CD4-positive, alpha-beta T cell treated with Interleukin-21 for 1 hour (primary cell): Measurements from ENCODE around the gene KLC3.
"Not testable (repeated sequence)": the region's sequence is repeated elsewhere in the genome, so short reads cannot be mapped to it uniquely, and the experiment has no call there.

ENCODE experiments used
- DNase-seq: peaks from one replicate; pipeline ENCODE4 v3.0.0-alpha.2; 2020

KLC3 gene

GRCh38 chr19:45340232-45340898 lies at the start of gene KLC3:
KLC3 (plus strand) TSS chr19:45340750; CDS start chr19:45345542, 4,792 bp downstream.
- peak; percentile 35 for DNase-seq

- DNase-seq = no peak
These were observed 48.7 kb upstream of the KLC3 start for GRCh38 chr19:45291834-45292233.

- no peak for DNase-seq
These were observed 46.9 kb upstream of the KLC3 start for GRCh38 chr19:45293682-45294081.

- no peak for DNase-seq
These were observed 46.1 kb upstream of the KLC3 start for GRCh38 chr19:45294291-45295029.

- no peak for DNase-seq
These were observed 44.7 kb upstream of the KLC3 start for GRCh38 chr19:45295873-45296272.

GRCh38 chr19:45296355-45296754 lies 44.2 kb upstream of the KLC3 start:
- no peak for DNase-seq

GRCh38 chr19:45297674-45298073 lies 42.9 kb upstream of the KLC3 start:
- no peak for DNase-seq

GRCh38 chr19:45298264-45298663 lies 42.3 kb upstream of the KLC3 start:
- DNase-seq = no peak

- DNase-seq = no peak
These were observed 40.8 kb upstream of the KLC3 start for GRCh38 chr19:45299719-45300118.

- DNase-seq = no peak
These were observed 38.1 kb upstream of the KLC3 start for GRCh38 chr19:45302416-45302815.

GRCh38 chr19:45303269-45304060 lies 37.1 kb upstream of the KLC3 start:
- DNase-seq = no peak

- no peak for DNase-seq
These were observed 36.2 kb upstream of the KLC3 start for GRCh38 chr19:45304141-45304926.

GRCh38 chr19:45305007-45305406 lies 35.5 kb upstream of the KLC3 start:
- DNase-seq = no peak

- no peak for DNase-seq
These were observed 35.1 kb upstream of the KLC3 start for GRCh38 chr19:45305421-45305820.

- DNase-seq = no peak
These were observed 34.5 kb upstream of the KLC3 start for GRCh38 chr19:45306040-45306439.

GRCh38 chr19:45306518-45307027 lies 34.0 kb upstream of the KLC3 start:
- no peak for DNase-seq

GRCh38 chr19:45307361-45307760 lies 33.2 kb upstream of the KLC3 start:
- no peak for DNase-seq

GRCh38 chr19:45309322-45309721 lies 31.2 kb upstream of the KLC3 start:
- not testable (repeated sequence) for DNase-seq

GRCh38 chr19:45311621-45312020 lies 28.9 kb upstream of the KLC3 start:
- DNase-seq = no peak

- DNase-seq = not testable (repeated sequence)
These were observed 28.3 kb upstream of the KLC3 start for GRCh38 chr19:45312285-45312684.

- DNase-seq = no peak
These were observed 25.8 kb upstream of the KLC3 start for GRCh38 chr19:45314708-45315245.

- DNase-seq = no peak
These were observed 25.2 kb upstream of the KLC3 start for GRCh38 chr19:45315304-45315703.
